NCI-H1048 (cell line): Measurements from ENCODE around the gene SP5.
"Not testable (repeated sequence)": the region's sequence is repeated elsewhere in the genome, so short reads cannot be mapped to it uniquely, and the experiment has no call there.

Source experiments
- DNase-seq: peaks from one replicate; lab custom pipeline; 2025; lab: John Stamatoyannopoulos, UW

SP5 gene

GRCh38 chr2:170711196-170711773, 3.9 kb upstream of the SP5 start:
- DNase-seq, result no peak

DNA sequence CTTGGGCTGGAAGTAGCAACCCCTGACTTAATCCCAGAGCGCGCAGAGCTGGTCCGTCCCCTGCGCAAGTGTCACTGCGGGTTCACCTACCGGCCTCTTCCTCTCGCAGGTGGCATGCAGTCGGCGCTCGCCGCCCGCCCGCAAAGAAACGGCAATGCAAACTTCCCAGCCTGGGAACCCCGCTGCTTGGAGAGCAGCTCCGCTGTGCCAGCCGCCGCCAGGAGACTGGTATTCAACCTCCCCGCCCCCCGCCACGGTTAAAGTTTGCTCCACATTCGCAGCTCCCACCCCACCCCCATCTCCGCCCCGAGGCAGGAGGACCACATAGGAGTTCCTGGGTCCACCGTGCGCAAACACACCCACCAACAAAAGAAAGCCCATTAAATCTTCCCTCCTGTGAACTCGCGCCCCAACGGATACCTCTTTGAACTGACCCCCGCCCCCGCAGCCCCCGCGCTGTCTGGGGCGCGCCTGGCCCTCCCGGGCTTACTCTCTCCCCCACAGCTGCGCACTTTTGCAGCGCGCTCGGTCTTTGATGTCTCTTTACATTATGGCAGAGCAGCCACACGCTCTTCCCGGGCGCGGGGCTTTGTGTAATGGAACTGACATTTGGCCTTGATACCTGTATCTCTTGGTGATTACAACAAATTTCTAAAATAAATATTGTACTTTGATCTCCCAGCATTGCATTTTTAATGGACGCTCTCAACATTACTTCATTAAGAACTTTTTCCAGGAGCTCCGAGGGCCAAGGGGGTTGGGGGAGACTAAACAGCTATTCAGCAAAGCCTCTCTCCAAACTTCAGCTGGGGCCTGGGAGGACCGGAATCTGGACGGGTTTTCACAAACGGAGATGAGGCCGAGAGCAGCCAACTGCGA, 3.1 kb upstream of the SP5 start:
- DNase-seq, result no peak

GRCh38 chr2:170712653-170713542, 2.2 kb upstream of the SP5 start:
- DNase-seq, result no peak

DNA sequence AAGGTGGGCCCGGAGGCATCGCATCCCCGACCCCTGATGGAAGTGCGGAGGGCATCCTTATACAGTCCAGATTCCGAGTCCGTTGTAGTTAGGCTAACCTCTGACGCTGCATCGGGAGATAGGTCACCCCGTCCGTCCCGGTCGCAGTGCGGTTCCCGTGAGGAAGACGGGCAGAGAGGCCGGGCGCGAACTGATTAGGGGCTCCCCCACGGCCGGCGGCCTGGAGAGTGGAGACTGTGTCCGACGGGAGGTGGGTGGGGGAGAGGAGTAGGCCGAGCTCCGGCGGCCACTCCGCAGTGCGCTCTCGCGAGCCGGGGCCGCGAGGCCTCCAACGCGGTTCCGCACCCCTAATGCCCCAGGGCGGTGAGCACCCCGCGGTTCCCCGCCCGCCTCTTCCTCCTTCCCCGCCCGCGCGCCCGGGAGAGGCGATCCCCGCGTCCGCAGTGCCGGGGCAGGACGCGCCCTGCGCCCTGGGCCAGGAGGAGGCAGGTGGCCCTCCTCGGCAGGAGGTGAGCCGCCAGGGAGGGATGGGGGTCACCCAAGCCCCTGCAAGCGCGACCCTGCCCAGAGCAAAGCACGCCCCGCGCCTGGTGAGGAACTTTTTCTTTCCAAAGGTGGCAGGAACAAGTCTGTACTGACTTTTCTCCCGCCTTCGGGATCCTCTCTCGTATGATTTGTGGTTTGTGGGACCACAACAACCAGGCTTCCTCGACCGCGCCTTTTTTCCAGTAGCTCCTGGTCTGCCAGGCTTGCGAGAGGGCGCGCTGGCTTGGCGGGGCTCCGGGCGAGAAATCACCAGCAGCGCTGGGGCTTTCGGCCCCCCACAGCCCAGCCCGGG, 1.4 kb upstream of the SP5 start:
- no peak for DNase-seq

DNA sequence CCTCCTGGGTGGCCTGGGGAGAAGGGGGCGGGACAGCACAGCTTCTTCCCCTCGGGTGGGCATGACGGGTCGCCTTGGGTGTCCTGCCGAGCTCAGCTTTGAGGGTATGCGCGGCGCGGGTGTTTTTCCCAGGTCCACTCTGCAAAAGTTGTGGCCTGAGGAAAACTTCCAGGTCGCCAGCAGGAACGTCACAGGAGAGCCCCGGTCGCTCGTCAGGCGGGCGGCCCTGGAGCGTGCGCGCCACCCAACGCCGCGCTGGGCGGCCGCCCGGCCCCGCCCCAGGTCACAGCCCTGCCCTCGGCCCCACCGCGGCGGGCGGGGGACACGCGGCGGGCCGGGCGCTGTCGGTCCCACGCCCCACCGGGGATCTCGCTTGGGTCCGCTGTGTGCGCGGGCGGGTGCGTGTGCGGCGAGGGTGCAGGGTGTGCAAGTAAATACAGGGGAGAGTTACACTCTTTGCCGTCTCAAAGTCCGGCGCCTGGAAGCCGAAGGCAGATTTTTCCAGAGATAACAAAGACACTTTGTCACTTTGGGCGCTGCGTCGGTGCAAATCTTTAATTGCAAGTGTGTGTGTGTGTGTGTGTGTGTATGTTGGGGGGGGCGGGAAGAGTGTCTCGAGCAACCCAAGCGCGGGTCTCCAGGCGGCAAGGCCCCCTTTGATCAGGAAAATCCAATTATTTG, 616 bp upstream of the SP5 start:
- DNase-seq, result no peak

DNA sequence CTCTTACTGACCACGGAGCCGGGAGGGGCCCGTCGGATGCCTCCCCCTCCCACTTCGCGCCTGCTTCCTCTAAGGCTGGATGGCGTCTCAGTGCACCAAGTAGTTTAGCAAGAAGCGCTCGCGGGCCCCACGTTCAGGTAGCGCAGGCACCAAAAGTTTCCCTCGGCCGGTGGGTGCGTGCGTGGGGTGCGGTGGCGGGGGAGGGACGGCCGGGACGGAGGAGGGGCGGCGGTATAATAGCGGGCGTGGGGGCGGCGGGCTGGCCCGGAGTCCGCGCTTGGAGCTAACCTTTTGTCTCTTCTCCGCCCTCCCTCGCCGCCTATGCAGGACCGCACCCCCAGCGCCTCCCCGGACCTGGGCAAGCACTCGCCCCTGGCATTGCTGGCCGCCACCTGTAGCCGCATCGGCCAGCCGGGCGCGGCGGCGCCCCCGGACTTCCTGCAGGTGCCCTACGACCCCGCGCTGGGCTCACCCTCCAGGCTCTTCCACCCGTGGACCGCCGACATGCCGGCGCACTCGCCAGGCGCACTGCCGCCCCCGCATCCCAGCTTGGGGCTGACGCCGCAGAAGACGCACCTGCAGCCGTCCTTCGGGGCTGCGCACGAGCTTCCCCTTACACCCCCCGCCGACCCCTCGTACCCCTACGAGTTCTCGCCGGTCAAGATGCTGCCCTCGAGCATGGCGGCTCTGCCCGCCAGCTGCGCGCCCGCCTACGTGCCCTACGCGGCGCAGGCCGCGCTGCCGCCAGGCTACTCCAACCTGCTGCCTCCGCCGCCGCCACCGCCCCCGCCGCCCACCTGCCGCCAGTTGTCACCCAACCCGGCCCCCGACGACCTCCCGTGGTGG, 1.0 kb downstream of the SP5 start:
- no peak for DNase-seq

DNA sequence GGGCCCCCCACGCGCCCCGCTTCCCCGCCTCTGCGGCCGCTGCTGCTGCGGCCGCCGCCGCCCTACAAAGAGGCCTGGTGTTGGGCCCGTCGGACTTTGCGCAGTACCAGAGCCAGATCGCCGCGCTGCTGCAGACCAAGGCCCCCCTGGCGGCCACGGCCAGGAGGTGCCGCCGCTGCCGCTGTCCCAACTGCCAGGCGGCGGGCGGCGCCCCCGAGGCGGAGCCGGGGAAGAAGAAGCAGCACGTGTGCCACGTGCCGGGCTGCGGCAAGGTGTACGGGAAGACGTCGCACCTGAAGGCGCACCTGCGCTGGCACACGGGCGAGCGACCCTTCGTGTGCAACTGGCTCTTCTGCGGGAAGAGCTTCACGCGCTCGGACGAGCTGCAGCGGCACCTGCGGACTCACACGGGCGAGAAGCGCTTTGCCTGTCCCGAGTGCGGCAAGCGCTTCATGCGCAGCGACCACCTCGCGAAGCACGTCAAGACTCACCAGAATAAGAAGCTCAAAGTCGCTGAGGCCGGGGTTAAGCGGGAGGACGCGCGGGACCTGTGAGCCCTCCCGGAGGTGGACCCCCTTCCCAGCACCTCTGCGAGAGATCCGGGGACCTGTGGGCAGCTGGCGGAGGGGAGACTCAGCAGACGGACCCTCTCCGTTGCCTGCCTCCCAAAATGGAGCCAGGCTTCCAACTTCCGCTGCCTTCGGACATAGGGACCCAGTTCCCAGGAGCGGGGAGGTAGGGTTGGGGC, 1.9 kb downstream of the SP5 start:
- no peak for DNase-seq

GRCh38 chr2:170717599-170717963, 2.4 kb downstream of the SP5 start:
- DNase-seq, result no peak

DNA sequence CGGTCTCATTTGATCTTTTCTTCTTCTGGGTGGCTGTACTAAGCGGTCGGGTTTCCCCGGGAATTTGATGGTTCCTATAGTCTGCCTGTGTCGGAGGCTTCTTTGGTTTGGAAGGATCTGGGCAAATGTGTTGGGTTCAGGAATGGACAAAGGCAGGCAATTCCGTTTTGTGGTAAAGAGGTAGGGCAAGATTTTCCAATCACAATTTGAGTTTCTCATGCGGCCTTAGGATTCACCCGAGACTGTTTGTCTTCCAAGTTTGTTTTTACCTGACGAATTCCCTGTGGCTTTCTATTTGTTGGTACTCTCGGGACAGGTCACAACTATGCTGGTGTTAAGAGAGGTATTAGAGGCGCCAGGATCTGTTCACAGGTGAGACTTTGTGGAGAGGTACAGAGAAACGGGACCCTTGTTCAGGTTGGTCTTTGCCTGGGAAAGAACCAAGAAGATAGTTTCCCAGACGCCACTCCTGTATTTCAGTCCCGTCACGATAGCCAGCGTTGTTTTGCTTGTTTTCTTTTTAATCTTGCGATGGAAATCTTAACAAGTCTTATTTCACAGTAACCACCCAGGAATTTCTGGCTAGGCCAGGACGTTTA, 3.0 kb downstream of the SP5 start:
- DNase-seq, result no peak

DNA sequence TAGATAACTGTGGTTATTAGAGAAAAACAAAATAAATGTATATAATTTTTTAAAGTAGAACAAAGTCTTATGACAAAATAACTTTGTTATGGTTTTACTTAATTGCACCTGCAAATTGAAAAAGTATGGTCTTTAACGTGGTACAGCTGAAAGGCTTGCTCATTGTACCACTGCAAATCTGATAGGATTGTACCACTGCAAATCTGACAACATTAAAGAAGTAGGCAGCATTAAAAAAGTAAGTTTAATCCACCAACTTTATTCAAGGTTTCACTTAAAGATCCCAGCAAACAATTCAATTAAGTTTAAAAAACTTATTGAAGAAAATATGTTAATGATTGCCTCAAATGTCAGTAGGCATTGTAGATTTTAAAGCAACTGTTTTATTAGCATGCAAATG, 4.7 kb downstream of the SP5 start:
- no peak for DNase-seq

DNA sequence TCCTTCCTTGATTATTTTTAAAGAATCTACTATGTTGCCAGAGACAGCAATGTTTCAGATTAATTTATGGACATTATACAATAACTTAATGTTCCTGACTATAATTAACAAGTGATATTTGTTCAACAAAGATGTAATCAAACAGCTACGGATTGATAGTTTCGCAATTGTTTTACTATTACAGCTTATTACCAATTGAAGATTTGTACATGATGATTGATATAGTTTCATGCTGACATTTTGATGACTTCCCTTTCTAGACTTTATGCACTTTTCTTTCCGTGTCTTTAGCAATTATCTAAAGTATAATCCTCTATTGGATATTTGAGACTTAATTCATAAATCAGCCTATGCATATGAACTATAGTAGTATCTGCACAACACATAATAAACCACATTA, 6.5 kb downstream of the SP5 start:
- no peak for DNase-seq

DNA sequence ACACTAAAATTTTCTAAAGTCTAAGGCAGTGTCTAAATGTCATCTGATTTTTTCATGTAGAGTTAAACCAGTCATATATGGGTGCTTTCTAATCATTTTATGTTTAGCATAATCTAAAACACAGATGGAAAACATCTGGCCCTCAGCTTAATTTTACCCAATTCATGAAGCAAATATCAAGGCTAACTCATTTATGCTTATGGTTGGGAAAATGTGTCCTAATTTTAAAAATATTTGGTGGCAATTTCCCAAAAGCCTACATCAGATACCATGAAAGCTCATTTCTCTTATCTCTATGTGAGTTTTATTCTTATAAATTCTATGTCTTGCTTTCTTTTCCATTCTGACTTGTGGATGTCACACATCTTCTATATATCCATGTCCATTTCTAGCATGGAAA, 7.2 kb downstream of the SP5 start:
- no peak for DNase-seq

DNA sequence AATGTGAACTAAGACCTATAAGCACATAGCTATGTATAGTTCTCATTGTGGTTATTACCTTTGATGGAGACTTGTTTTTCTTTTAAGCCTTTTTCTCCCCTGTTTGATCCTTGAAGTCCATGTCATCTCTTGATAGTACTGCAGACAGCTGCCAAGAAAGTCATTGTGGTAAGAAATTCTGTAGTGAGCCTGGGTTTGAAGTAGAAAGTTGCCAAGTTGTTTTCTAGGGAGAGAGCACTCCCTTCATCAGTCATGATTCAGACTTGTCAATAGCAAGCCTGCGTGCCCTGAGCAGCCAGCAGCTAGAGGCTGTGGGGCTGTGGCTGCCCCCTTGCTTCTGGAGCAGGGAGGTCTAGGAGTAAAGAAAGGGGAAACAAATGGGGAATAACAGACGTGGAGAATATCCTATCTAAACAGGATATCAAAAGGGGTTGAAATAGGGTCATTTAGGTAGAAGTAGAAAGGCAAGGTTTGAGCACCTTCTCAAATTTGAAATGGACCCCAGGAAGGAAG, 8.4 kb downstream of the SP5 start:
- DNase-seq, result no peak

DNA sequence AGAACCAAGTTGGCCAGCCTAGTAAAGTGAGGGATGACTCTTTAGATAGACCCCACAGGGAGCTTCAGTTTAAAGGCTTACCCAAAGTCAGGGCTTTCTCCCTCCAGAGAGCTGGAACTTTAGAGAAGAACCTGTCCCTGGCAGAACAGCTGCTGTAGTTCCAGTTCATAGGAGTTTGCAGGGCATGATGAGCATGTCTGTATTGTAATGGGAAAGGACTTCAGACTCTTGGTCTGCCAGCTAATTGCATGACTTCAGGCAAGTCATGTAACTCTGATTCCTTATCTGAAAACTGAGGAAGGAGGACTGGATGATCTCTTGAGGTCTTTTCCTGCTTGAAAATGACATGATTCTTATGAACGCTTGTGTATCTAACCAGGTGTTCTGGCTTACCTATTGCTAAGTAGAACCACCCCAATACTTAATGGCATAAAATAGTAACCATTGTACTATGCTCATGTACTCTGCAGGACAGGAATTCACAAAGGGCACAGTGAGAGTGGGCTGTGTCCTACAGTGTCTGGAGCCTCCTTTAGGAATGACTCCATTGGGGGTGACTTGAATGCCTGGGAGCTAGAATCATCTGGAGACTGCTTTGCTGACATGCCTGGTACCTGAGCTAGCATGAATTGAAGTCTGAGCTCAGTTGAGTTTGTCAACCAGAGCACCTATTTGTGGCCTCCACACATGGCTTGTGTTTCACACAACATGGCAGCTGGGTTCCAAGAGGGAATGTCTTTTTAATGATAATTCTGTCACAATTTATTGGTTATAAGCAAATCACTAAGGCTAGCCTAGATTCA, 18.9 kb downstream of the SP5 start:
- no peak for DNase-seq

DNA sequence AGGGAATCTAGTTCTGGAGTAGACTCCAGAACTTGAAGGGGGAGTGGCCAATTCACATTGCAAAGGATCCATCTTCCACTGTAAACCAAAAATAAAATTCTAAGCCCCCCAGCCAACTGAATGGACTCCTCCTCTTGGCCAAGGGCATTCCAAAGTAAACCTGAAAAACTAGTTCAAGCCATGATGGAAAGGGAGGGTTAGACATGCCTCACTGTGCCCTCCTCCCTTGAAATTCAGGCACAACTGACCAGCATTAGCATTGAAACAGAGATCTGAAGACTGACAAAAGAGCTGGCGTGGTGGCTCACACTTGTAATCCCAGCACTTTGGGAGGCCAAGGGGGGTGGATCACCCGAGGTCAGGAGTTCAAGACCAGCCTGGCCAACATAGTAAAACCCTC, 19.5 kb downstream of the SP5 start:
- not testable (repeated sequence) for DNase-seq

DNA sequence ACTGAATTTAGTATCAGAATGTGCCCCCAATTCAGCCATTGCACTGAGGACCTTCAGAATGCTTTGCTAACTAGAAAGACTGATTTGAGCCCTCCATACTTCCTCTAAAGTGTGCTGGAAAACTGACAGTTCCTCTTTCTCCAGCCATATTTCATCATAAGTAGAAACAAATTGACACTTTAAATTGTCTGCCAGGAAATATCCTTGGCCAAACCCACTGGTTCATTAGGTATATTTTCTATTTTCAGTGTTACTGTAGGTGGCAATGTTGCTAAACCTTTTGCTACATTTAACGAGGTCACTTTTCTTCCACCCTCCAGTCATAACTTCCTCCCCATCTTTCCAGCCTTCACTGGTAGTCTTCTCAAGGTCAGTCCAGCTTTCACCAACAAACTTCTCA, 21.5 kb downstream of the SP5 start:
- no peak for DNase-seq

DNA sequence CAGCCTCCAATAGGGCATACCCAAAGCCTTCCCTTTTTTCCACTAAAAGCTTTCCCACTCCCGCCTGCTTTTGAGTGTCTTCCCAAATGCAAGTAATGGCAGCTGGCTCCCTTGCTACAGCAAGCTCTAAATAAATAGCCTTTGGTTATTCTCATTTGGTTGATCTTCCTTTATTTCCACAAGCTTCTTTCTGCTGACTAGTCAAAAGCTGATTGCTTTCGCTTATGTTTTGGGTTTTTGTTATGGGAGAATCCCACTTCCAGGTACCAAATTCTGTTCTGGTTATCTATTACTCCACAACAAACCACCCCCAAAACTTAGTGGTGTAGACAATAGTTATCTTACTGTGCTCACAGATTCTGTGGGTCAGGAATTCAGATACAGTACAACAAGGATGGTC, 22.3 kb downstream of the SP5 start:
- no peak for DNase-seq

DNA sequence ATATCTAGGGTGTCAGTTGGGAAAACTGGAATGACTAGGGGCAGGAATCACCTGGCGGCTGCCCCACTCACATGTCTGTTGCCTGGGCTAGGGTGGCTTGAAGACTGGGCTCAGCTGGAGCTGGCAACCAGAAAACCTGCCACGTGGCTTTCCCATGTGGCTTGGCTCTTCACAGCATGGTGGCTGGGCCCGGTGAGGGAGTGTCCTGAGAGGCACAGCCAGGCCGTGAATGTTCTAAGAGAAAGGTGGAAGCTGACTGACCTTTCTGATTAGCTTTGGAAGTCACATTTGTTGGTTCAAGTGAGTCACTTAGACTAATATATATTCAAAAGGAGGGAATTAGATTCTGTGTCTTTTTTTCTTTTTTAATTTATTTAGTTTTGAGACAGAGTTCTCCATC, 22.7 kb downstream of the SP5 start:
- no peak for DNase-seq
